ENCODE data around the gene GRM4.

- no peak for TF ChIP-seq CTCF (IDR thresholded peaks at IDR 0.05)
- TF ChIP-seq EP300 (IDR thresholded peaks at IDR 0.05): no peak
- no peak for TF ChIP-seq POLR2A (IDR thresholded peaks at IDR 0.05)
Observed at GRCh38 chr6:34174846-34175399, 29.0 kb upstream of the GRM4 start.
